ENCODE results near the gene FBXO5. TPM values are rescaled to one million over a fixed set of nuclear protein-coding genes. Genes with fewer than 3 reads are reported as not detected.

FBXO5 gene
- total and polyA plus RNA-seq, 9 of the 15 experiments (the other 6 are each of a cell fraction or from before 2014, with no cell fraction given), result 17.8 to 89.3 (median 62.9) TPM

- TF ChIP-seq CREM (IDR thresholded peaks at IDR 0.05; ENCODE audit: low read depth), result 0 out of 2 replicates have a peak, but pooled peaks have one; percentile 37
- TF ChIP-seq FOXM1 (IDR thresholded peaks at IDR 0.05; ENCODE audit: low read depth), result 0 out of 2 replicates have a peak, but pooled peaks have one; percentile 23
- no peak for TF ChIP-seq FOXM1 (CRISPR knock-in tag; IDR thresholded peaks at IDR 0.05; ENCODE audit: low read depth)
- peak in 1 of 2 experiments; percentile 5; a peak in 2 of 4 replicates for TF ChIP-seq TRIM24 (IDR thresholded peaks at IDR 0.05)
- TF ChIP-seq POLR2G (IDR thresholded peaks at IDR 0.05; ENCODE audit: low read depth, low read length), result peak; percentile 89
- TF ChIP-seq NFRKB (IDR thresholded peaks at IDR 0.05; ENCODE audit: low read depth), result 0 out of 2 replicates have a peak, but pooled peaks have one; percentile 30
- TF ChIP-seq, protein P1, sequence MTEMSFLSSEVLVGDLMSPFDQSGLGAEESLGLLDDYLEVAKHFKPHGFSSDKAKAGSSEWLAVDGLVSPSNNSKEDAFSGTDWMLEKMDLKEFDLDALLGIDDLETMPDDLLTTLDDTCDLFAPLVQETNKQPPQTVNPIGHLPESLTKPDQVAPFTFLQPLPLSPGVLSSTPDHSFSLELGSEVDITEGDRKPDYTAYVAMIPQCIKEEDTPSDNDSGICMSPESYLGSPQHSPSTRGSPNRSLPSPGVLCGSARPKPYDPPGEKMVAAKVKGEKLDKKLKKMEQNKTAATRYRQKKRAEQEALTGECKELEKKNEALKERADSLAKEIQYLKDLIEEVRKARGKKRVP (CRISPR knock-in tag; IDR thresholded peaks at IDR 0.05), result no peak
- 0 out of 2 replicates have a peak, but pooled peaks have one; percentile 13 for TF ChIP-seq MAX (CRISPR knock-in tag; IDR thresholded peaks at IDR 0.05)
- peak in 2 of 3 experiments; percentile 7 to 38 for TF ChIP-seq YY1 (IDR thresholded peaks at IDR 0.05; ENCODE audit: borderline replicate concordance in 1 of 3, control insufficient read depth in 1 of 3, extremely low read depth in 1 of 3, insufficient read depth in 3 of 3, insufficient read length in 1 of 3, insufficient replicate concordance in 2 of 3, low read depth in 1 of 3, low read length in 2 of 3)
- TF ChIP-seq TGIF2 (CRISPR knock-in tag; IDR thresholded peaks at IDR 0.05), result peak; percentile 98
- no peak for TF ChIP-seq FUS (optimal IDR thresholded peaks at IDR 0.05; ENCODE audit: low read depth, low read length)
- TF ChIP-seq NCOA1 (IDR thresholded peaks at IDR 0.05; ENCODE audit: low read depth), result no peak; the same call in 1 of the 2 replicates
- TF ChIP-seq, protein P2, sequence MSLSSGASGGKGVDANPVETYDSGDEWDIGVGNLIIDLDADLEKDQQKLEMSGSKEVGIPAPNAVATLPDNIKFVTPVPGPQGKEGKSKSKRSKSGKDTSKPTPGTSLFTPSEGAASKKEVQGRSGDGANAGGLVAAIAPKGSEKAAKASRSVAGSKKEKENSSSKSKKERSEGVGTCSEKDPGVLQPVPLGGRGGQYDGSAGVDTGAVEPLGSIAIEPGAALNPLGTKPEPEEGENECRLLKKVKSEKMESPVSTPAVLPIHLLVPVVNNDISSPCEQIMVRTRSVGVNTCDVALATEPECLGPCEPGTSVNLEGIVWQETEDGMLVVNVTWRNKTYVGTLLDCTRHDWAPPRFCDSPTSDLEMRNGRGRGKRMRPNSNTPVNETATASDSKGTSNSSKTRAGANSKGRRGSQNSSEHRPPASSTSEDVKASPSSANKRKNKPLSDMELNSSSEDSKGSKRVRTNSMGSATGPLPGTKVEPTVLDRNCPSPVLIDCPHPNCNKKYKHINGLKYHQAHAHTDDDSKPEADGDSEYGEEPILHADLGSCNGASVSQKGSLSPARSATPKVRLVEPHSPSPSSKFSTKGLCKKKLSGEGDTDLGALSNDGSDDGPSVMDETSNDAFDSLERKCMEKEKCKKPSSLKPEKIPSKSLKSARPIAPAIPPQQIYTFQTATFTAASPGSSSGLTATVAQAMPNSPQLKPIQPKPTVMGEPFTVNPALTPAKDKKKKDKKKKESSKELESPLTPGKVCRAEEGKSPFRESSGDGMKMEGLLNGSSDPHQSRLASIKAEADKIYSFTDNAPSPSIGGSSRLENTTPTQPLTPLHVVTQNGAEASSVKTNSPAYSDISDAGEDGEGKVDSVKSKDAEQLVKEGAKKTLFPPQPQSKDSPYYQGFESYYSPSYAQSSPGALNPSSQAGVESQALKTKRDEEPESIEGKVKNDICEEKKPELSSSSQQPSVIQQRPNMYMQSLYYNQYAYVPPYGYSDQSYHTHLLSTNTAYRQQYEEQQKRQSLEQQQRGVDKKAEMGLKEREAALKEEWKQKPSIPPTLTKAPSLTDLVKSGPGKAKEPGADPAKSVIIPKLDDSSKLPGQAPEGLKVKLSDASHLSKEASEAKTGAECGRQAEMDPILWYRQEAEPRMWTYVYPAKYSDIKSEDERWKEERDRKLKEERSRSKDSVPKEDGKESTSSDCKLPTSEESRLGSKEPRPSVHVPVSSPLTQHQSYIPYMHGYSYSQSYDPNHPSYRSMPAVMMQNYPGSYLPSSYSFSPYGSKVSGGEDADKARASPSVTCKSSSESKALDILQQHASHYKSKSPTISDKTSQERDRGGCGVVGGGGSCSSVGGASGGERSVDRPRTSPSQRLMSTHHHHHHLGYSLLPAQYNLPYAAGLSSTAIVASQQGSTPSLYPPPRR (CRISPR knock-in tag; IDR thresholded peaks at IDR 0.05; ENCODE audit: borderline replicate concordance), result no peak
- TF ChIP-seq, protein P3, sequence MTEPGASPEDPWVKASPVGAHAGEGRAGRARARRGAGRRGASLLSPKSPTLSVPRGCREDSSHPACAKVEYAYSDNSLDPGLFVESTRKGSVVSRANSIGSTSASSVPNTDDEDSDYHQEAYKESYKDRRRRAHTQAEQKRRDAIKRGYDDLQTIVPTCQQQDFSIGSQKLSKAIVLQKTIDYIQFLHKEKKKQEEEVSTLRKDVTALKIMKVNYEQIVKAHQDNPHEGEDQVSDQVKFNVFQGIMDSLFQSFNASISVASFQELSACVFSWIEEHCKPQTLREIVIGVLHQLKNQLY (CRISPR knock-in tag; conservative IDR thresholded peaks at IDR 0.05), result 0 out of 4 replicates have a peak, but pooled peaks of 1 of the 2 experiments have one; percentile 50
- no peak for TF ChIP-seq HNRNPL (IDR thresholded peaks at IDR 0.05; ENCODE audit: low read depth, low read length)
Observed at GRCh38 chr6:152981989-152982903, 595 bp downstream of the FBXO5 start (continued).
